ENCODE results near the gene ITM2C. TPM values are rescaled to one million over a fixed set of nuclear protein-coding genes. Genes with fewer than 3 reads are reported as not detected.

The ITM2C gene
- total and polyA plus RNA-seq, 9 of the 15 experiments (the other 6 are each of a cell fraction or from before 2014, with no cell fraction given) = 0.49 to 58.8 (median 21.5) TPM

DNA sequence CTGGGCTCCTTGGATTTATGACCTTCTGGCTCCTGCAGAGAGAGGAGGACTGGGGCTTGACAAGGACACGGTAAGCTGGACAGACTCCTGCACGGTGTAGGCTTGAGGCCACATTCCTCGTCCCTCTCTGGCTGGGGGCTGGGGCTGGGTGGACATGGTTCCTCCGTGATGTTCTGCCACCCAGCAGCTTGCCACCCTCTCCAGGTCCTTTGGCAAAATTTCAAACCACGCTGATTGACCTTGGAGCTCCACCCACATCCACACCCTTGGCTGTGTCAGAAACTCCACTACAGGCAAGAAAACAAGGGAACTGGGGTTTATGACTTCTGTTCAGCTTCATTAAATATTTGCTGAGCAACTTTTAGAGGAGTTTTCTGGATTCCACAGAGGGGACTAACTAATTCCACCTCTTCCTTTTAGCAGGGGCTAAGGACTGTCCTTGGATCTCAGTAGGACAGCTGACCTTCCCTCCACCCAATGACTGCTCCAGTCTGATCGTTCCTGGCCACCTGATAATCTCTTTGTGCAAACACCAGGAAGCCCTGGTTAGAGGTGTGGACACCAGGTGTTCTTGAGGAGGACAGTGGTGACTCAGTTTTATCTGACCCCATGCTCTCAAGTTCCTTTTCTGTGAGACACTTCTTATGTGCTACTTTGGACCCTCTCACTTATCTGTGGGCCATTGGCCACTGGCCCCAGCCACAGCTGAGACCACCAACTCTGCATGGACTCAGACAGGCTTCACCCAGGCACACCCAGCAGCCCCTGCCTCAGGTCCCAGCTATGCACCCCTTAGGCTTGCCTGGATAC is 31.0 kb downstream of the ITM2C start:
- no peak overlapping the region for H3K4me3 ChIP-seq
- ATAC-seq = peak; percentile 28; the same call in 2 of the 3 replicates
- no peak overlapping the region for H3K4me2 ChIP-seq (ENCODE audit: insufficient read depth, low read length)
- no peak for DNase-seq (ENCODE audit: extremely low read depth in 1 of 4, low spot score in 3 of 4)
- peaks cover 8 to 48% of the 10 kb centered on the region in 2 experiments; a peak in 4 of 5 replicates for H3K27me3 ChIP-seq (ENCODE audit: control insufficient read depth in 2 of 2, insufficient read depth in 2 of 2, low read length in 2 of 2)
- H3K27ac ChIP-seq (ENCODE audit: extremely low read depth, low read depth, low read length) = no peak overlapping the region
- FAIRE-seq = no peak
- 8% methylated on average over 5 of the region's 6 CpGs for WGBS (ENCODE audit: insufficient coverage, low coverage, missing lambda C conversion rate)
- intact Hi-C loops (cut with micrococcal nuclease) (no loop called here), in situ Hi-C loops (cut with MboI) (no loop called here)
- peak overlapping the region in 1 of 2 experiments; percentile 40; a peak in 1 of 4 replicates for H3K9ac ChIP-seq (ENCODE audit: insufficient read depth in 1 of 2, low read depth in 2 of 2, low read length in 2 of 2)
- CTCF ChIA-PET (ENCODE audit: low intra/inter-chr PET ratio) = no interaction called here
- POLR2A ChIA-PET = interaction anchor here (1.2 kb wide), 1 partner anchor 10 kb away, joined by 3 read pairs; no protein-coding TSS in a partner anchor
- no TSS peak for BruUV-seq (replicated peaks)
- no peak overlapping the region for H2AFZ ChIP-seq (ENCODE audit: low read depth, low read length)
- no peaks in the 10 kb centered on the region for H3K9me3 ChIP-seq (replicated peaks; ENCODE audit: control insufficient read depth, insufficient read depth, low read depth, low read length)
- H3K4me1 ChIP-seq (replicated peaks in 1 of 2; ENCODE audit: control insufficient read depth in 2 of 2, insufficient read depth in 2 of 2, low read length in 2 of 2) = no peaks in the 10 kb centered on the region; a peak in 2 of 5 replicates
- H3K9me1 ChIP-seq (ENCODE audit: control insufficient read depth, insufficient read depth, low read length) = no peaks in the 10 kb centered on the region
- no peaks in the 10 kb centered on the region for H4K20me1 ChIP-seq (replicated peaks; ENCODE audit: control insufficient read depth, insufficient read depth, low read length)
- no peaks in the 10 kb centered on the region for H3K36me3 ChIP-seq (ENCODE audit: control insufficient read depth, insufficient read depth, low read length)
- H3K79me2 ChIP-seq (ENCODE audit: control insufficient read depth, insufficient read depth, low read length) = no peaks in the 10 kb centered on the region
- TF ChIP-seq CBX5 (IDR thresholded peaks at IDR 0.05; ENCODE audit: borderline replicate concordance, low read depth) (no peak), KLF1 (tag; IDR thresholded peaks at IDR 0.05) (no peak), ZBED1 (IDR thresholded peaks at IDR 0.05) (no peak), MCM5 (IDR thresholded peaks at IDR 0.05; ENCODE audit: low read depth) (no peak), ZNF583 (CRISPR knock-in tag; IDR thresholded peaks at IDR 0.05) (no peak), ZNF165 (CRISPR knock-in tag; IDR thresholded peaks at IDR 0.05; ENCODE audit: borderline replicate concordance) (no peak), AFF4 (CRISPR knock-in tag; IDR thresholded peaks at IDR 0.05) (no peak), RBM22 (IDR thresholded peaks at IDR 0.05; ENCODE audit: low read depth, low read length, poor library complexity, severe bottlenecking) (no peak), ZNF77 (CRISPR knock-in tag; IDR thresholded peaks at IDR 0.05) (no peak), ZNF764 (CRISPR knock-in tag; IDR thresholded peaks at IDR 0.05; ENCODE audit: low read depth) (no peak), ZNF780A (CRISPR knock-in tag; IDR thresholded peaks at IDR 0.05) (no peak), TCF3 (CRISPR knock-in tag; IDR thresholded peaks at IDR 0.05) (peak; percentile 52; the same call in 1 of the 2 replicates), PHF8 (IDR thresholded peaks at IDR 0.05; ENCODE audit: borderline replicate concordance, low read length) (no peak), SIN3B (IDR thresholded peaks at IDR 0.05; ENCODE audit: low read depth) (no peak), ZEB2 (IDR thresholded peaks at IDR 0.05) (0 out of 2 replicates have a peak, but pooled peaks have one; percentile 30), CBFA2T2 (conservative IDR thresholded peaks at IDR 0.05) (peak; percentile 41), MBD1 (CRISPR knock-in tag; IDR thresholded peaks at IDR 0.05) (no peak)
- TF ChIP-seq, protein P1, sequence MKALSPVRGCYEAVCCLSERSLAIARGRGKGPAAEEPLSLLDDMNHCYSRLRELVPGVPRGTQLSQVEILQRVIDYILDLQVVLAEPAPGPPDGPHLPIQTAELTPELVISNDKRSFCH (CRISPR knock-in tag; IDR thresholded peaks at IDR 0.05) = no peak
- TF ChIP-seq, protein P1 (tag; IDR thresholded peaks at IDR 0.05) = no peak
